OCI-LY7 (cell line): ENCODE measurements around the gene CDKN2AIPNL.

Source experiments
- CTCF ChIP-seq: fragments of 200-600 bp; sonication (generic); conservative IDR thresholded peaks from 2 replicates; pipeline ENCODE4 v1.5.1; 2014; ENCODE audit warnings: mild to moderate bottlenecking, antibody characterized with exemption, low read length, moderate library complexity, mixed read lengths
- EZH2phosphoT487 ChIP-seq: fragments of 200-600 bp; sonication (generic); IDR thresholded peaks from 2 replicates; pipeline ENCODE4 v1.6.1; 2018; ENCODE audit warnings: low read depth, borderline replicate concordance, mild to moderate bottlenecking, mixed run types, antibody characterized with exemption, low read length, moderate library complexity, mixed read lengths

GRCh38 chr5:134440201-134440755 is 28.6 kb upstream of the CDKN2AIPNL start:
- TF ChIP-seq CTCF (no peak), EZH2phosphoT487 (no peak)
